Measurements from ENCODE around the gene NMB.

NMB gene

DNA sequence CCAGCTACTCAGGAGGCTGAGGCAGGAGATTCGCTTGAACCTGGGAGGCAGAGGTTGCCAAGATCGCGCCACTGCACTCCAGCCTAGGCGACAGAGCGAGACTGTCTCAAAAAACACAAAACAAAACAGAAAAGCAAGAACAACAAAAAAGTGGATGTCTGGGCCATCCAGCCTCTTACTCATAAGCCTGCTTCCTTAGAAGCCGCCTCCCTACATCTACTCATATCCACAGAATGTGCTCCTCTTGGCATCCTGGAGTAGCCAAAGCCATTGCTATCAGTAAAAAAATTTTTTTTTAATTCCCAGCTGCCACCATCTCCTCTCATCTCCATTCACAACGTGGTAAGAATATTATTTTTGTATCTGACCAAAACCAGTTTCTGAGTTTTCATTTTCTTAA is 46.4 kb downstream of the NMB start:
- no peak for DNase-seq (ENCODE audit: low read depth)

DNA sequence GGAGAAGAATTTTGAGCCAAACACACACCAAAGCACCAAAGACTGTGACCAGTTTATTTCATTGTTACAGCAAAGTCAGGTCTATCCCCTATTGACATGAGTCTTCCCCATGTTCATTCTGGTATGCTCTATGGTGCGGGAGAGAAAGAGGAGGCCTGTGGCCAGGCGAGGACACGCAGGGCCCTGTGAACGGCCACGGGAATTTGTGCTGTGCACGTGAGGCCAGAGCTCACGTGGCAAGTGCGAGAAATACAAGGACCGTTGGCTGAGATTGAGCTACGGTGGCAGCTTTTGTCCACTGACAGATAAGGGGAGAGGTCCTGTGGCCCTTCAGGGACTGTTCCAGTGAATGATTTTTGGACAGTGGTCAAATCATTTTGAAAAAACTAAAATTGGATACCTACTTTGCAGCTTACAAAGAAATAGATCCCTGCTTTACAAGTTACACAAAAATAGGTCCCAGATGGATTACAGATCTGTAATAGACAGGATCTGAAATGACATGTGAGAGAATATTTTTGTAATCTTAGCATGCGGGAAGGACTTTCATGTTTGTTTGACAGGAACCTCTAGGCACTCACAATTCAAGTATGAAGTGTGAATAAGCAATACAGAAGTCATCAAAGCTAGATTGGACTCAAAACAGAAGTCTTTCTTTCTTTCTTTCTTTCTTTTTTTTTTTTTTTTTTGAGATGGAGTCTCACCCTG is 48.0 kb downstream of the NMB start:
- no peak for DNase-seq (ENCODE audit: low read depth)

DNA sequence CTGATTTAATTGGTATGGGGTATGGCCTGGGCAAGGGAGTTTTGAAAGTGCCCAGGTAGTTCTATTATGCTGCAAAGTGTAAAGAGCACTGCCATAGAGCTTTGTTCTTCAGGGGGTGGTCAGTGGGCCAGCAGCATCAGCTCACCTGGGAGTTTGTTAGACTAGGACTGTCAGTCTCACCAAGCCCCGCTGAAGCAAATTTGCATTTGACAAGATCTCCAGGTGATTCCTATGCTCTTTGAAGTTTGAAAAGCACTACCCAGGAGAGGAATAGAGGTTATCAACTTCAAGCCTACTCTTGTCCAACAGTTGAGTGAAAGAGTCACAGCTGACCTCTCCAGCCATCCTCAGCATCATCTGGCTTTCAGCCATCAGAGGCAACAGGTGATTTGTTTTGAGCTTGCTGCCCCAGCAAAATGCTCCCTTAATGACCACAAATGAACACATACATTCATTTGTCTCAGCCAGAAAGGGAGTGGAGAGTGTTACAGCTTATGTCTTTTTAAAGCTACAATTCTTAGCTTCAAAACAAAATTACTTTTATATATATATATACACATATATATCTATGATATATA is 49.2 kb downstream of the NMB start:
- no peak for DNase-seq (ENCODE audit: low read depth)

DNA sequence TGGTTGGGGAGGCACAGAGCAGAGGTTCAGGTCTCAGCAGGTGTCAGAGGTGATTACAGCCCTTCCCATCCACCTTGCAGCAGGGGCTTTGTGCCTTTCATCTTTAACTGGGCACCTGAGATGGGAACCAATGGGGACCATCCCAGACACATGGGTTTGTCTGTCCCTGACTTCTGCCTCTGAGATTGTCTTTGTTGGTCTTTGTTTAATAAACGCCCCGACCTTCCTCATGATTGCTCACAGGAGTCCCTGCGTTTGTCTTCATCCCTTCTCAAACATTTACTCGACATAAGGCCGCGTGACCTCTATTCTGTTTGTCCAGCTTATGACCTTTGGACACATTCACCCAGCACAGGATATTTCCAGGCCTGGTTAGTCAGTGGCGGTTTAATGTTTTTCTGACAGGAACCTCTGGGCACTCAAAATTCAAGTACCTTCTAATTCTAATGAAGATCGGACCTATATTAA is 51.3 kb downstream of the NMB start:
- no peak for DNase-seq (ENCODE audit: low read depth)

DNA sequence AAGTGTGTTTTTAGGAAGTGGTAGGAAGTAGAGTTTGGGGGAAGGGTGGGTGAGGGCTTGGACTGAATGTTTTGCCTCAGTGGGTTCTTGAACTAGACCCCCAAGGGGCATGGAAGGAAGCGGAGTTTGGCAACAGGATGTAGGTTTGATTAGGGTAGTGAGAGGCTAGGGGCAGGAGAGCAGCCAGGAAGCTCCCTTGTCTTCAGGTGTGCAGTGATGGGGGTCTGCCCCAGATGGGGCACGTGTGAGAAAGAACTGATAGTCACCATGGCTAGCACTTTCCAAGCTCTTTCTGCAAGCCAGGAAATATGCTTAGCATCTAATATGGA is 52.5 kb downstream of the NMB start:
- DNase-seq (ENCODE audit: low read depth) = no peak

Measured in T follicular helper cell (primary cell).